ENCODE data around the gene FHIT.

- TF ChIP-seq CTCF (IDR thresholded peaks at IDR 0.05) (no peak), POLR2A (IDR thresholded peaks at IDR 0.05) (no peak), POLR2AphosphoS5 (IDR thresholded peaks at IDR 0.05) (no peak)
Measured at GRCh38 chr3:60775985-60776384, 475.3 kb downstream of the FHIT start.

Measured in transverse colon (tissue), 4 donors.